HepG2 (cell line): ENCODE measurements around the gene LRRC17. TPM values are rescaled to one million over a fixed set of nuclear protein-coding genes. Genes with fewer than 3 reads are reported as not detected.
"Not testable (repeated sequence)": the region's sequence is repeated elsewhere in the genome, so short reads cannot be mapped to it uniquely, and the experiment has no call there.

Experiments
- ATAC-seq: fragments of 200-7000 bp; cut with Tn5 transposase; 3 replicates; pipeline ENCODE4 v1.9.1; 2020; ENCODE audit warnings: mild to moderate bottlenecking, moderate library complexity
- BruUV-seq: library from RNA; stranded (reverse); fragments of 400-500 nt; replicated peaks from 2 replicates; lab custom pipeline; 2021; lab: Mats Ljungman, UMichigan
- CTCF ChIA-PET: fragments of 300-600 bp; formaldehyde crosslinking; extraction: SDS; loops from one replicate; lab custom pipeline; 2021; ENCODE audit warnings: low total read pairs, inconsistent platforms, low intra/inter-chr PET ratio; lab: Yijun Ruan, JAX
- POLR2A ChIA-PET: fragments of 350-600 bp; sonication (Branson Sonifier 250); formaldehyde crosslinking; loops from one replicate; lab custom pipeline; 2020; ENCODE audit warnings: antibody characterized with exemption, inconsistent platforms; lab: Yijun Ruan, JAX
- DNase-seq: peaks from one replicate; pipeline ENCODE4 v3.0.0-alpha.2; 2015; ENCODE audit warnings: low spot score
- FAIRE-seq: peaks from 3 replicates; lab custom pipeline; 2011; peaks lifted over from hg19 to GRCh38; lab: Jason Lieb, UNC
- H2AFZ ChIP-seq: one replicate; pipeline ENCODE4 v1.6.1; 2011; ENCODE audit warnings: low read length, inconsistent platforms
- H3K27ac ChIP-seq: fragments of 300-600 bp; 3 replicates; pipeline ENCODE4 v1.8.0; 2011; ENCODE audit warnings: mixed run types, mild to moderate bottlenecking, mixed read lengths, low read length, inconsistent platforms; ENCODE audit not compliant: insufficient read depth; ENCODE audit errors: extremely low read length
- H3K27me3 ChIP-seq, 2 experiments: fragments of 200-600 bp in 1 of 2; 2 replicates in 1 of 2; 3 replicates in 1 of 2; pipeline versions ENCODE4 v1.6.0 to v1.8.0; 2011; ENCODE audit warnings: low read length in 2 of 2, mild to moderate bottlenecking in 2 of 2, moderate library complexity in 2 of 2, inconsistent platforms in 1 of 2; ENCODE audit not compliant: insufficient read depth in 2 of 2, control insufficient read depth in 1 of 2
- H3K36me3 ChIP-seq, 2 experiments: fragments of 200-600 bp in 1 of 2; replicated peaks in 1 of 2; 2 replicates in 1 of 2; 3 replicates in 1 of 2; pipeline versions ENCODE4 v1.5.1 to v1.8.0; 2011; ENCODE audit warnings: low read length in 2 of 2, inconsistent platforms in 1 of 2; ENCODE audit not compliant: insufficient read depth in 2 of 2, control insufficient read depth in 1 of 2
- H3K4me1 ChIP-seq: 2 replicates; pipeline ENCODE4 v1.5.1; 2012; ENCODE audit warnings: low read length, inconsistent platforms; ENCODE audit not compliant: insufficient read depth
- H3K4me2 ChIP-seq: 2 replicates; pipeline ENCODE4 v1.6.0; 2011; ENCODE audit warnings: low read depth, low read length, inconsistent platforms
- H3K4me3 ChIP-seq, 3 experiments: fragments of 200-600 bp in 1 of 3; sonication (generic), shearing (Covaris generic) in 1 of 3; replicated peaks in 1 of 3; 2 replicates each; pipeline ENCODE4 v1.5.1; 2011 to 2016; ENCODE audit warnings: low read length in 3 of 3, inconsistent platforms in 2 of 3, low read depth in 2 of 3, mild to moderate bottlenecking in 2 of 3, control low read depth in 1 of 3, mixed read lengths in 1 of 3; ENCODE audit not compliant: insufficient read depth in 1 of 3
- H3K79me2 ChIP-seq: one replicate; pipeline ENCODE4 v1.6.1; 2011; ENCODE audit warnings: low read length, inconsistent platforms; ENCODE audit not compliant: insufficient read depth
- H3K9ac ChIP-seq: 2 replicates; pipeline ENCODE4 v1.6.0; 2011; ENCODE audit warnings: mild to moderate bottlenecking, low read depth, low read length, inconsistent platforms; ENCODE audit not compliant: insufficient read depth
- H3K9me3 ChIP-seq: 2 replicates; pipeline ENCODE4 v1.5.1; 2012; ENCODE audit warnings: mild to moderate bottlenecking, low read length
- H4K20me1 ChIP-seq: 2 replicates; pipeline ENCODE4 v1.6.0; 2011; ENCODE audit warnings: inconsistent platforms, mild to moderate bottlenecking, low read length, moderate library complexity; ENCODE audit not compliant: insufficient read depth
- KDM2A ChIP-seq: sonication (generic); formaldehyde crosslinking; IDR thresholded peaks from 2 replicates; pipeline ENCODE4 v1.4.0; 2020; ENCODE audit warnings: low read depth, missing genetic modification reagents, borderline replicate concordance
- RBAK ChIP-seq: sonication (generic); formaldehyde crosslinking; IDR thresholded peaks from 2 replicates; pipeline ENCODE4 v1.5.1; 2020; ENCODE audit warnings: mild to moderate bottlenecking, missing genetic modification reagents
- WGBS: methylation state at CpG from one replicate; pipeline ENCODE4 v1.1.6; 2017; ENCODE audit warnings: low lambda C conversion rate; 5-methylcytosine and 5-hydroxymethylcytosine counted together
- in situ Hi-C: cut with HindIII; loops from 2 replicates; pipeline ENCODE4 v1.10.0; 2017; ENCODE audit warnings: low pct_unique_long_range_greater_than_20kb; ENCODE audit not compliant: extremely low pct_ligation_motif_present
- intact Hi-C: fragments of 100-400 bp; cut with micrococcal nuclease; formaldehyde crosslinking; loops from one replicate; pipeline ENCODE4 v1.10.0; 2022; ENCODE audit not compliant: unreplicated experiment
- polyA plus RNA-seq, 8 experiments: library from polyadenylated mRNA; depleted of rRNA in 3 of 8; stranded (reverse) in 7 of 8; unstranded in 1 of 8; fragments of >200 nt; fragmentation: Illumina TruSeq in 4 of 8; extraction: Trizol in 4 of 8; gene quantifications; 2 replicates each; pipeline versions ENCODE4 v1.2.1 to v1.2.3, GENCODE V29; 2011 to 2016; ENCODE audit warnings: low read depth in 4 of 8, missing spikeins in 1 of 8, mixed read lengths in 1 of 8; ENCODE audit not compliant: insufficient read depth in 1 of 8
- total RNA-seq, 5 experiments: library from RNA; depleted of rRNA; stranded (reverse); fragments of >200 nt; fragmentation: Illumina TruSeq; extraction: Trizol; gene quantifications; 2 replicates each; pipeline ENCODE4 v1.2.3, GENCODE V29; 2016; ENCODE audit warnings: low read depth in 1 of 5
- TF ChIP-seq, protein P1 (sequence below): sonication (generic); formaldehyde crosslinking; IDR thresholded peaks from 2 replicates; pipeline ENCODE4 v1.8.0; 2022; ENCODE audit warnings: mild to moderate bottlenecking, missing genetic modification reagents; ENCODE audit not compliant: insufficient replicate concordance

Gene LRRC17
- total and polyA plus RNA-seq, 2 of the 13 experiments (the other 11 are each of a cell fraction or from before 2014, with no cell fraction given): 0.20 to 0.66 TPM

DNA sequence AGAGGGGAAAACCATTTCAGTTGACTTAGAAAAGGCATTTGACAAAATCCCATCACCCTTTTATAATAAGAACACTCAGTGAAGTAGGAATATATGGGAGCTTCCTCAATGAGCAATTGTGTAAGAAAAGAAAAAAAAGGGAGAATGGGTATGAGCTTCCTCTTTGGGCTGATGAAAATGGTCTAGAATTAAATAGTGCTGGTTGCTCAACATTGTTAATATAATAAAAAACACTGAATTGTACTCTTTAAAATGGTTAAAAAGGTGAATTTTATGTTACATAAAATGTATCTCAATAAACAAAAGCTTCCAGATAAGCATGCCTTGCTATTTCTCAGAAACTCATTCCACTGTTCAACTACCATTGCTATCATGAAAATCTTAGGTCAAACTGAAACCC is 40.6 kb downstream of the LRRC17 start (continued):
- TF ChIP-seq, protein P1, sequence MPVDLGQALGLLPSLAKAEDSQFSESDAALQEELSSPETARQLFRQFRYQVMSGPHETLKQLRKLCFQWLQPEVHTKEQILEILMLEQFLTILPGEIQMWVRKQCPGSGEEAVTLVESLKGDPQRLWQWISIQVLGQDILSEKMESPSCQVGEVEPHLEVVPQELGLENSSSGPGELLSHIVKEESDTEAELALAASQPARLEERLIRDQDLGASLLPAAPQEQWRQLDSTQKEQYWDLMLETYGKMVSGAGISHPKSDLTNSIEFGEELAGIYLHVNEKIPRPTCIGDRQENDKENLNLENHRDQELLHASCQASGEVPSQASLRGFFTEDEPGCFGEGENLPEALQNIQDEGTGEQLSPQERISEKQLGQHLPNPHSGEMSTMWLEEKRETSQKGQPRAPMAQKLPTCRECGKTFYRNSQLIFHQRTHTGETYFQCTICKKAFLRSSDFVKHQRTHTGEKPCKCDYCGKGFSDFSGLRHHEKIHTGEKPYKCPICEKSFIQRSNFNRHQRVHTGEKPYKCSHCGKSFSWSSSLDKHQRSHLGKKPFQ (CRISPR knock-in tag): no peak
- TF ChIP-seq KDM2A (CRISPR knock-in tag) (no peak), RBAK (CRISPR knock-in tag) (no peak)
- TF ChIP-seq, all 625 proteins: peak for 0

DNA sequence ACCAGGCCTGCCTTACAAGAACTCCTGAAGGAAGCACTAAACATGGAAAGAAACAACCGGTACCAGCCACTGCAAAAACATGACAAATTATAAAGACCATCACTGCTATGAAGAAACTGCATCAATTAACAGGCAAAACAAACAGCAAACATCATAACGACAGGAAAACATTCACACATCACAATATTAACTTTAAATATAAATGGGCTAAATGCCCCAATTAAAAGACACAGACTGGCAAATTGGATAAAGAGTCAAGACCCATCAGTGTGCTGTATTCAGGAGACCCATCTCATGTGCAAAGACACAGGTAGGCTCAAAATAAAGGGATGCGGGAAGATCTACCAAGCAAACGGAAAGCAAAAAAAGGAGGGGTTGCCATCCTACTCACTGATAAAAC is 41.6 kb downstream of the LRRC17 start:
- intact Hi-C loops, H3K4me1 ChIP-seq, POLR2A ChIA-PET, H3K9ac ChIP-seq, H3K27ac ChIP-seq, in situ Hi-C loops, H3K4me2 ChIP-seq, H3K36me3 ChIP-seq, CTCF ChIA-PET, H3K27me3 ChIP-seq, H3K4me3 ChIP-seq, ATAC-seq, FAIRE-seq, BruUV-seq, H3K9me3 ChIP-seq, H4K20me1 ChIP-seq, H2AFZ ChIP-seq, H3K79me2 ChIP-seq, DNase-seq: not testable (repeated sequence)
- 13% methylated on average over 4 of the region's 4 CpGs for WGBS

DNA sequence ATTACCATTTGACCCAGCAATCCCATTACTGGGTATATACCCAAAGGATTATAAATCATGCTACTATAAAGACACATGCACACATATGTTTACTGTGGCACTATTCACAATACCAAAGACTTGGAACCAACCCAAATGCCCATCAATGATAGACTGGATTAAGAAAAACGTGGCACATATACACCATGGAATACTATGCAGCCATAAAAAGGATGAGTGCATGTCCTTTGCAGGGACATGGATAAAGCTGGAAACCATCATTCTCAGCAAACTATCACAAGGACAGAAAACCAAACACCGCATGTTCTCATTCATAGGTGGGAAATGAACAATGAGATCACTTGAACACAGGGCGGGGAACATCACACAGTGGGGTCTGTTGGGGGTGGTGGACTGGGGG is 45.2 kb downstream of the LRRC17 start:
- H3K27me3 ChIP-seq, H3K9ac ChIP-seq, H4K20me1 ChIP-seq, CTCF ChIA-PET, BruUV-seq, H3K9me3 ChIP-seq, in situ Hi-C loops, H3K79me2 ChIP-seq, ATAC-seq, POLR2A ChIA-PET, H3K4me2 ChIP-seq, H3K27ac ChIP-seq, FAIRE-seq, H3K36me3 ChIP-seq, H3K4me3 ChIP-seq, DNase-seq, H2AFZ ChIP-seq, H3K4me1 ChIP-seq, intact Hi-C loops: not testable (repeated sequence)
- 54% methylated on average over 3 of the region's 3 CpGs for WGBS

DNA sequence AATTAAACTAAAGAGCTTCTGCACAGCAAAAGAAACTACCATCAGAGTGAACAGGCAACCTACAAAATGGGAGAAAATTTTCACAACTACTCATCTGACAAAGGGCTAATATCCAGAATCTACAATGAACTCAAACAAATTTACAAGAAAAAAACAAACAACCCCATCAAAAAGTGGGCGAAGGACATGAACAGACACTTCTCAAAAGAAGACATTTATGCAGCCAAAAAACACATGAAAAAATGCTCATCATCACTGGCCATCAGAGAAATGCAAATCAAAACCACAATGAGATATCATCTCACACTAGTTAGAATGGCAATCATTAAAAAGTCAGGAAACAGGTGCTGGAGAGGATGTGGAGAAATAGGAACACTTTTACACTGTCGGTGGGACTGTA is 49.2 kb downstream of the LRRC17 start:
- H2AFZ ChIP-seq, H3K27ac ChIP-seq, POLR2A ChIA-PET, BruUV-seq, H3K9me3 ChIP-seq, intact Hi-C loops, H3K9ac ChIP-seq, ATAC-seq, in situ Hi-C loops, H3K4me3 ChIP-seq, H3K79me2 ChIP-seq, H3K4me2 ChIP-seq, H3K36me3 ChIP-seq, CTCF ChIA-PET, H3K4me1 ChIP-seq, FAIRE-seq, DNase-seq, H3K27me3 ChIP-seq, H4K20me1 ChIP-seq: not testable (repeated sequence)
- WGBS: 88% methylated on average over 2 of the region's 2 CpGs
